GM18519 (cell line): ENCODE data around the gene CERKL.

Experiments
- ATAC-seq: cut with Tn5 transposase; IDR thresholded peaks from one replicate; pipeline ENCODE4 v1.9.1; 2021; ENCODE audit warnings: mild to moderate bottlenecking, moderate library complexity; ENCODE audit not compliant: unreplicated experiment, low FRiP score

Gene CERKL

GRCh38 chr2:181578829-181579228 is 78.1 kb downstream of the CERKL start:
- ATAC-seq, result no peak

- ATAC-seq, result no peak
Measured at GRCh38 chr2:181576431-181576830, 80.5 kb downstream of the CERKL start.

- ATAC-seq, result no peak
Measured at GRCh38 chr2:181575650-181576025, 81.3 kb downstream of the CERKL start.

DNA sequence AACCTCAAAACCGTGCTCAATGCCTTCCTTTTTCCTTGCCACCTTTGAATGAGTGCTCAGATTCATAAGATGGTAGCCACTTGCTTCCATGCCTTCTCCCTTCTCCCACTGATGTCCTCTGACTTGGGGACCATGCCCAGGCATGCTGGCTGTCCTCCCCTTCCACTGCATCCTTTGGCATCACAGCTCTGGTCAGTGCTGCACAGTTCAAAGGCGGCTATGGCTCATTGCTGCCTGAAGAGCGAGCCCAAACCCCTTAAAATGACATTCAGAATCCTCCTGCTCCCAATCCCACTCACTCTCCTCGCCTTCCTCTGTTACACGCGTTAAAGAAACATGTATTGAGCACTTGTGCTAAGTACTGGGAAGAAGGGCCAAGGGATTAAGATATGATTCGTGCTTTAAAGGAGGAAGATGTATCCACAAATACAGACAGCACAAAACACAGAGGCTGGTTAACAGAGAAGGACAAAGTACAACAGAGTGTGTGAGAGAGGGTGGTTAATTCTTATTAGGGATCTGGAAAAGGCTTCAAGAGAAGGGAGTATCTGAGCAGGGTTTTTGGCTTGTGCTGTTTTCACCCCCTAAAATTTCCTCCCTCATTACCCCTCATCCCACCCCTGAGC is 81.8 kb downstream of the CERKL start:
- ATAC-seq, result no peak

DNA sequence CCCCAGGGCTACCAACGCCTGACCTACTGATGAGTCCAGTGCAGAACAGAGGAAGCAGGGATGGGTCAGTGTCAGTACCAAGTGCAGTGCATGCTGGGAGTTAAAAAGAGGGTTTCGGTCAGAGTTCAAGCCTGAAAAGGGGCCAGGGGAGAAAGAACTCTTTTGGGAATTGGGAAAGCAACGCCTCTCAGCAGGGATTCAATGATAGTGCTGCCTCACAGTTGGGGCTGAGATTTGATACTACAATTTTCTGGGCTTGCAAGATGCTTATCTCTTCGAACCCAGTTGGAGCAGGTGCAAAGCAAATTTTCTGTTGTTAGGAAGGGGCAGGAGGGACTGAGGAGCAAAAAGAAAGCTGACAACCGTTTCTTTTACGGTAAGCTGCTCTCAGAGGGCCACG is 82.6 kb downstream of the CERKL start:
- no peak for ATAC-seq

GRCh38 chr2:181573140-181573736 is 83.7 kb downstream of the CERKL start:
- ATAC-seq, result no peak

GRCh38 chr2:181570833-181571661 is 85.9 kb downstream of the CERKL start:
- ATAC-seq, result no peak

DNA sequence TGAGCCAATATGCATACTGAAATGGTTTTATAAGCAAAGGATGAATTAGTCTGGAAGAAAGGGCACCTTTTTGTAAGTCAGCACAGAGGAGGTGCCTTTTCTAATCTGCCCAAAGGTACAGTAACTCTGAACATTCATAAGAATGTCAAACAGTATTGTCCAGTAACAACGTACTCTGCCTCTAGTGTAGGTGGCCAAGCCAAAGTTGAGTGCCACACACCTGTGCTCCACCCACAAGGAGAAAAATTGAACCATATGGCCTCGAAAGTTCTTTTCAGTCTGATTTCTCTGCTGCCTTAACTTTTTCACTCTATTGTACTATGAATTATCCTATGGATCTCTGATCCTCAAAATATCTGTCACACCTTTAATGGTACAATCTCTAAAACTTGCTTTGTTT is 86.8 kb downstream of the CERKL start:
- ATAC-seq, result no peak

DNA sequence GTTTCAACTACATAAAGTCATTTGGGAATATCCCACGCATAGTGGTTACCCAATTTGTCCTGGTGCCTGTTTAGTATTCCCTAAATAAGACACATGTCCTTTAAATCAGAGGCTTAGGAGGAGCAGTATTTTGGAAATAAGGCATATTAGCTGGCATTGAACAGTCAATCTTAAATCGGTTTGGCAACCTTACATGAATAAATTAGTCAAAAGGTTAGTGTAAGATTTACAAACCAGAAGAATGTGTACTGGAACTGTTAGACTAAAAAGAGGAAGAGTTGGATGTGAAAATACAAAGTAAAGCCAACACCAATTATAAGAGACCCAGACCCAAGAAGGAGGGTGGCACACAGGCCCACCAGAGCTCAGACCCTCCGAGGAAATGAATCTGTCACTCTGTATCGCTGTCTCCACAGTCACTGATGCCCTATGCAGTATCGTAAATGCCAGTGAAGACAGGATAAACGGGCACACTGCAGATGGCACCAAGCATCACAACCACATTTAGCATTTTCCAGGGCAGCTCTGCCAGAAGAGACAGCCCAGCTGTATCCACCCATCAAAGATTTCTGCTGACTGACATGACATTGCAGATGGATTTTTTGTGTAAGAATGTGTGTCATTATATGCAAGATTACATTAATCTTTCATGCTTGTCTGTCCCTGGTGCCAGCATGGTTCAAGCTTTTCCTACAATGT is 90.4 kb downstream of the CERKL start:
- no peak for ATAC-seq

DNA sequence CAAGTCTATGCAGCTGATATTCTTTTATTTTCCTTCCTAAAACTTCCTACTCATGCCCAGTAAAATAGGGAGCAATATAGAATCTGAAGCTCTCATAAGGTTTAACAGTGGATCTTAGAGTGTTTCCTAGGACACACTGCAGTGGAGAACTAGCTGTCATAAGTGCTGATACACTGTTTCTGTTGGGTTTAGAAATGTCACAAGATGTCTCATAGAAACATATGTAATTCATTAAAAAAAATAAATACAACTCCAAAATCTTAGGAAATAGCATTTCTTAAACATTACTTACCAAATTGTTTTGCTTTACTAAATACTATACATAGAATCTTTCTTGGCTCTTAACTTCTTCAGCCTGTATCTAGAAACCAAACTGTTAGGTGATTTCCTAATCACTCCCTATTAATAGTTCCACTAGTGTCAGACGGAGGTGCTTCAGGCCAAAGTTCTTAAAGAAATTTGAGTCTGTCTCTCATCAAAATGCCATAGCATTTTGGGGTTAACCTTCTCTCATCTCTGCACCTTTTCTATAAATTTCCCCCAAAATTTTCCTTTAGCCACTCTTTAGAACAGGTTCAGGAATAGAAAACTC is 93.7 kb downstream of the CERKL start:
- no peak for ATAC-seq

DNA sequence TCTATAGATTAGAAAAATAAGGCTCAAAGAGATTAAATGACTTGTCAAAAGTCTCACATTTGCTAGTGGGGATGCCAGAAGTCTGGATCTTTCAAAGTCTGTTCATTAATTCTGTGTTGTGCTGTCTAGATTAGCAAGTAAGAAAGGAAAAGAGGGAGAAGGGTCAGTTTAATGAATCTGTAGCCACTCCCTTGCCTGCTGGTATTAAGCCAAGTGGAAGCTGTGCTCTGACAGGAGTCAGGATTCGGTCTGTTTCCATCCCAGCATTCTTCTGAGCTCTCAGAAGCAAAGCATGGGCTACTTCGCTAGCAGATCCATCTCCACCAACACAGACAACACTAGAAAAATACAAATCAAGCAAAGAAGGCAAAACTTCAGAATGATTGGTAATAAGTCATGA is 98.5 kb downstream of the CERKL start:
- no peak for ATAC-seq

DNA sequence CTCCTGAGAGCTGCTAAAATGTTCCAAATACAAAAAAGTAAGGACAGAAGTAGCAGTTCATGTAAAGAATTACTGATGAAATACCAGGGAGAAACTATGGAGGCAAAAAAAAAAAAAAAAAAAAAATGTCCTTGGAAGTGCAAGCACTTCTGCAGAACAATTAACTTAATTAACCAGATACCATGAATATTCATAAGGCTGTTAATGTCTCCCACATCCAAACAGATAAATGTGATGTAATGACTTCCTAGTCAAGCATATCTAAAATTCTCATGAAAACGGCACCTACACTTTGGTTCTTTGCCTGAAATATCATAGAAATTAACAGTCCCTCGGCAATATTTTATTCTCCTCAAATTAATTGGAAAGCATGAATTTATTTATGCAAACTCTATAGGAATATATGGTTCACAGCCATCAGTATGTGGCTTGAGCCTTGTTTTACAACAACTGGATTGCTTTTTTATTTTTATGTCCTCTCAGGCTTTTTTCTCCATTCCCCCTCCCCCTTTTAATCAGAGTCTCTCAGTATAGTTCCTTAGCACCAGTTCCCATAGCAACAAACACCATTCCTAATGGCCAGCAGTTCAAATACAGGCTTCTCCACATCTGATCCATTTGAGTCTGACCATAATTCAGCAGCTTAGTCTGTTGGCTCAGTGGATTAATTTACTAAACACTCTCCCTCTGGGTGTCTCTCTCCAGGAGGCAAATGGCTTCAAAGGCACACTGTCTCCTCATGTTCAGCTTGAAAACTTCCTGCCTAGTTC is 102.7 kb downstream of the CERKL start:
- ATAC-seq, result no peak

DNA sequence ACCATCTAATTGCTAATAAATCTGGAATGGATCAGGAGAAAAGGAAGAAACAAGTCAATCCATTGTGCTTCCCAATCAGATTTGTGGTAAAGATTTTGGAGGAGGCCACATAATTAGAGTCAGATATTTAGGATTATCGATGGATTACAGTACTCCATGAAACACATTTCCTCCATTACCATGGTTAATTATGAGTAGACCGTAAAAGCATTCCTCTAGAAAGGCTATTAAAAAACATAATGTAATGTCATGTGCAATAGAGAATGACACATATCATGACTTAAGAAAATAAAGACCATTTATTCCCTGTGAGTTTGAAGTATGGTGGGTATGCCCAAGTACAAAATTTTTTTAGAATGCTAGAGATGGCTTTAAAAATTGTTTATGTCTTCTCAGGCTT is 103.7 kb downstream of the CERKL start:
- ATAC-seq, result no peak

GRCh38 chr2:181552808-181553207 is 104.1 kb downstream of the CERKL start:
- ATAC-seq, result no peak

- no peak for ATAC-seq
Measured at GRCh38 chr2:181546086-181546485, 110.8 kb downstream of the CERKL start.

DNA sequence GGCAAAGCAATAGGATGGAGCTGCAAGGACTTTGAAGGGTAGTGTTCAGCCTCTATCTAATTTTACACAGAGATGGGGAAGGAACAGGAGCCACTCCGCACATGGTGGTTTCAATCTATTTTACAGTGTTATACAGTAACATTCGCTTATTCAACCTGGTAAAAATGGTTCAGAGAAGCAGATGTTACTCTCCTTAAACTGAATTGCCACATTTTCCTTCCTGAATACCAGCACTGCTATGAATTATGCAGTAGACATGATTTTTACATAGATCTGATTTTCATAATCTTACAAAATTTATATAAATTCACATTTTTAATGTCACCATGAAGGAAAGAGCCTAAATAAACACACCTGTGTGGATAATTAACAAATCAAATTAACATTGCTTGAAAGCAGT is 114.7 kb downstream of the CERKL start:
- ATAC-seq, result no peak

GRCh38 chr2:181540421-181540820 is 116.5 kb downstream of the CERKL start:
- no peak for ATAC-seq

DNA sequence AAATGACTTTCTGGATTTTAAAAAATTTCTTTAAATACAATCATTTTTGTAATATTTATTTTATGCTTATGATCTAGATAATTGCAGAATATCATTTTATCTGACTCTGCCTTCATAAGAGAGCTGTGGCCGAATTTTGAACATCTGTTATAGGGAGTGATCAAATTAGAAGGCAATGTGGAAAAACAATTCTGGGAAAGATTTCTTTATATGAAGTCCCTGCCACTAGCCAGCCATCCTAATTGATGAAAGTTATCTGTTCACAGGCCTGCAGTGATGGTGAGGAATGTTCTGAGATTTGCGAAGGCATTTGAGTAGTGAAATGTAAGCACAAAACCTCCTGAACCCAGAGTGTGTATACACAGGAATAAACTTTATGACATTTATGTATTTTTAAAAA is 120.2 kb downstream of the CERKL start:
- no peak for ATAC-seq

GRCh38 chr2:181528441-181528840 is 128.5 kb downstream of the CERKL start:
- ATAC-seq, result no peak

DNA sequence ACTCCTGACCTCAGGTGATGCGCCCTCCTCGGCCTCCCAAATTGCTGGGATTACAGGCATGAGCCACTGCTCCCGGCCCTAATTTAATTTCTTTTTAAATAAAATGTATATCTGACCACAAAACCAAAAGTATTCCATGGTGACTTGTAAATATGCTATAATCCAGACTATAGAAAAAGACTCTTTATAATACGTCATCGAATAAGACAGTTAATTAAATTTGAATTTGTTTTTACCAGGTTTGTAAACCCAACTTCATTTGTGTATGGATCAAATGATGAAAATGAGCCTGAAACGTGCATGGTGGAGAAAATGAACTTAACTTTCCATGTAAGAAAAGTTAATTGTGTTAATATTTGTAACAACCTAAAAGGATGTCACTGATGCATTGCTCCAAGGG is 129.8 kb downstream of the CERKL start:
- ATAC-seq, result no peak
